HepG2 (cell line): ENCODE data around the gene RGS14. TPM values are rescaled to one million over a fixed set of nuclear protein-coding genes. Genes with fewer than 3 reads are reported as not detected.

ENCODE experiments used
- ATAC-seq: fragments of 200-7000 bp; cut with Tn5 transposase; 3 replicates; pipeline ENCODE4 v1.9.1; 2020; ENCODE audit warnings: mild to moderate bottlenecking, moderate library complexity
- BruUV-seq: library from RNA; stranded (reverse); fragments of 400-500 nt; replicated peaks from 2 replicates; lab custom pipeline; 2021; lab: Mats Ljungman, UMichigan
- CTCF ChIA-PET: fragments of 300-600 bp; formaldehyde crosslinking; extraction: SDS; loops from one replicate; lab custom pipeline; 2021; ENCODE audit warnings: low total read pairs, inconsistent platforms, low intra/inter-chr PET ratio; lab: Yijun Ruan, JAX
- POLR2A ChIA-PET: fragments of 350-600 bp; sonication (Branson Sonifier 250); formaldehyde crosslinking; loops from one replicate; lab custom pipeline; 2020; ENCODE audit warnings: antibody characterized with exemption, inconsistent platforms; lab: Yijun Ruan, JAX
- DNase-seq: peaks from one replicate; pipeline ENCODE4 v3.0.0-alpha.2; 2015; ENCODE audit warnings: low spot score
- FAIRE-seq: peaks from 3 replicates; lab custom pipeline; 2011; peaks lifted over from hg19 to GRCh38; lab: Jason Lieb, UNC
- H2AFZ ChIP-seq: one replicate; pipeline ENCODE4 v1.6.1; 2011; ENCODE audit warnings: low read length, inconsistent platforms
- H3K27ac ChIP-seq: fragments of 300-600 bp; 3 replicates; pipeline ENCODE4 v1.8.0; 2011; ENCODE audit warnings: mixed run types, mild to moderate bottlenecking, mixed read lengths, low read length, inconsistent platforms; ENCODE audit not compliant: insufficient read depth; ENCODE audit errors: extremely low read length
- H3K27me3 ChIP-seq, 2 experiments: fragments of 200-600 bp in 1 of 2; 2 replicates in 1 of 2; 3 replicates in 1 of 2; pipeline versions ENCODE4 v1.6.0 to v1.8.0; 2011; ENCODE audit warnings: low read length in 2 of 2, mild to moderate bottlenecking in 2 of 2, moderate library complexity in 2 of 2, inconsistent platforms in 1 of 2; ENCODE audit not compliant: insufficient read depth in 2 of 2, control insufficient read depth in 1 of 2
- H3K36me3 ChIP-seq, 2 experiments: fragments of 200-600 bp in 1 of 2; replicated peaks in 1 of 2; 2 replicates in 1 of 2; 3 replicates in 1 of 2; pipeline versions ENCODE4 v1.5.1 to v1.8.0; 2011; ENCODE audit warnings: low read length in 2 of 2, inconsistent platforms in 1 of 2; ENCODE audit not compliant: insufficient read depth in 2 of 2, control insufficient read depth in 1 of 2
- H3K4me1 ChIP-seq: 2 replicates; pipeline ENCODE4 v1.5.1; 2012; ENCODE audit warnings: low read length, inconsistent platforms; ENCODE audit not compliant: insufficient read depth
- H3K4me2 ChIP-seq: 2 replicates; pipeline ENCODE4 v1.6.0; 2011; ENCODE audit warnings: low read depth, low read length, inconsistent platforms
- H3K4me3 ChIP-seq, 3 experiments: fragments of 200-600 bp in 1 of 3; sonication (generic), shearing (Covaris generic) in 1 of 3; replicated peaks in 1 of 3; 2 replicates each; pipeline ENCODE4 v1.5.1; 2011 to 2016; ENCODE audit warnings: low read length in 3 of 3, inconsistent platforms in 2 of 3, low read depth in 2 of 3, mild to moderate bottlenecking in 2 of 3, control low read depth in 1 of 3, mixed read lengths in 1 of 3; ENCODE audit not compliant: insufficient read depth in 1 of 3
- H3K79me2 ChIP-seq: one replicate; pipeline ENCODE4 v1.6.1; 2011; ENCODE audit warnings: low read length, inconsistent platforms; ENCODE audit not compliant: insufficient read depth
- H3K9ac ChIP-seq: 2 replicates; pipeline ENCODE4 v1.6.0; 2011; ENCODE audit warnings: mild to moderate bottlenecking, low read depth, low read length, inconsistent platforms; ENCODE audit not compliant: insufficient read depth
- H3K9me3 ChIP-seq: 2 replicates; pipeline ENCODE4 v1.5.1; 2012; ENCODE audit warnings: mild to moderate bottlenecking, low read length
- H4K20me1 ChIP-seq: 2 replicates; pipeline ENCODE4 v1.6.0; 2011; ENCODE audit warnings: inconsistent platforms, mild to moderate bottlenecking, low read length, moderate library complexity; ENCODE audit not compliant: insufficient read depth
- GABPA ChIP-seq, 2 experiments: IDR thresholded peaks; 2 replicates each; pipeline ENCODE4 v1.6.1; 2011 to 2016; ENCODE audit warnings: low read depth in 2 of 2, low read length in 1 of 2, missing biosample characterization in 1 of 2, missing genetic modification characterization in 1 of 2
- GLI4 ChIP-seq: sonication (generic); formaldehyde crosslinking; IDR thresholded peaks from 2 replicates; pipeline ENCODE4 v1.5.1; 2020; ENCODE audit warnings: missing genetic modification reagents, mild to moderate bottlenecking, moderate library complexity, borderline replicate concordance
- GTF3A ChIP-seq: sonication (generic); formaldehyde crosslinking; conservative IDR thresholded peaks from 2 replicates; pipeline ENCODE4 v1.4.0; 2020; ENCODE audit warnings: mild to moderate bottlenecking, missing genetic modification reagents
- HOXA7 ChIP-seq: sonication (generic); formaldehyde crosslinking; IDR thresholded peaks from 2 replicates; pipeline ENCODE4 v1.8.1; 2022; ENCODE audit warnings: mild to moderate bottlenecking, missing genetic modification reagents, moderate library complexity
- IRX3 ChIP-seq: sonication (generic); formaldehyde crosslinking; IDR thresholded peaks from 2 replicates; pipeline ENCODE4 v1.8.1; 2023; ENCODE audit warnings: mild to moderate bottlenecking, low read depth, missing genetic modification reagents, borderline replicate concordance
- MTA1 ChIP-seq: sonication (generic); formaldehyde crosslinking; IDR thresholded peaks from 2 replicates; pipeline ENCODE4 v1.4.0; 2020; ENCODE audit warnings: missing genetic modification reagents, mild to moderate bottlenecking, borderline replicate concordance
- RBAK ChIP-seq: sonication (generic); formaldehyde crosslinking; IDR thresholded peaks from 2 replicates; pipeline ENCODE4 v1.5.1; 2020; ENCODE audit warnings: mild to moderate bottlenecking, missing genetic modification reagents
- SIX4 ChIP-seq: sonication (generic); formaldehyde crosslinking; IDR thresholded peaks from 2 replicates; pipeline ENCODE4 v1.4.0; 2020; ENCODE audit warnings: missing genetic modification reagents
- TMF1 ChIP-seq: sonication (generic); formaldehyde crosslinking; IDR thresholded peaks from 2 replicates; pipeline ENCODE4 v1.8.1; 2022; ENCODE audit warnings: low read depth, missing genetic modification reagents
- ZNF160 ChIP-seq: sonication (generic); formaldehyde crosslinking; IDR thresholded peaks from 2 replicates; pipeline ENCODE4 v1.8.0; 2022; ENCODE audit warnings: mild to moderate bottlenecking, inconsistent platforms, missing genetic modification reagents
- ZNF24 ChIP-seq: fragments of 450-650 bp; IDR thresholded peaks from 2 replicates; pipeline ENCODE4 v1.6.1; 2017; ENCODE audit warnings: antibody characterized with exemption, mild to moderate bottlenecking
- ZNF562 ChIP-seq: sonication (generic); formaldehyde crosslinking; IDR thresholded peaks from 2 replicates; pipeline ENCODE4 v1.8.0; 2022; ENCODE audit warnings: missing genetic modification reagents, borderline replicate concordance
- ZNF619 ChIP-seq: sonication (generic); formaldehyde crosslinking; IDR thresholded peaks from 2 replicates; pipeline ENCODE4 v1.4.0; 2020; ENCODE audit warnings: mild to moderate bottlenecking, missing genetic modification reagents
- ZNF747 ChIP-seq: sonication (generic); formaldehyde crosslinking; IDR thresholded peaks from 2 replicates; pipeline ENCODE4 v1.8.1; 2023; ENCODE audit warnings: missing genetic modification reagents, mild to moderate bottlenecking, borderline replicate concordance
- ZNF792 ChIP-seq: IDR thresholded peaks from 2 replicates; pipeline ENCODE4 v1.6.1; 2016
- WGBS: methylation state at CpG from one replicate; pipeline ENCODE4 v1.1.6; 2017; ENCODE audit warnings: low lambda C conversion rate; 5-methylcytosine and 5-hydroxymethylcytosine counted together
- in situ Hi-C: cut with HindIII; loops from 2 replicates; pipeline ENCODE4 v1.10.0; 2017; ENCODE audit warnings: low pct_unique_long_range_greater_than_20kb; ENCODE audit not compliant: extremely low pct_ligation_motif_present
- intact Hi-C: fragments of 100-400 bp; cut with micrococcal nuclease; formaldehyde crosslinking; loops from one replicate; pipeline ENCODE4 v1.10.0; 2022; ENCODE audit not compliant: unreplicated experiment
- polyA plus RNA-seq, 8 experiments: library from polyadenylated mRNA; depleted of rRNA in 3 of 8; stranded (reverse) in 7 of 8; unstranded in 1 of 8; fragments of >200 nt; fragmentation: Illumina TruSeq in 4 of 8; extraction: Trizol in 4 of 8; gene quantifications; 2 replicates each; pipeline versions ENCODE4 v1.2.1 to v1.2.3, GENCODE V29; 2011 to 2016; ENCODE audit warnings: low read depth in 4 of 8, missing spikeins in 1 of 8, mixed read lengths in 1 of 8; ENCODE audit not compliant: insufficient read depth in 1 of 8
- total RNA-seq, 5 experiments: library from RNA; depleted of rRNA; stranded (reverse); fragments of >200 nt; fragmentation: Illumina TruSeq; extraction: Trizol; gene quantifications; 2 replicates each; pipeline ENCODE4 v1.2.3, GENCODE V29; 2016; ENCODE audit warnings: low read depth in 1 of 5
- TF ChIP-seq, protein P1 (sequence below): sonication (generic); formaldehyde crosslinking; IDR thresholded peaks from 2 replicates; pipeline ENCODE4 v1.5.1; 2020; ENCODE audit warnings: mild to moderate bottlenecking, moderate library complexity, missing genetic modification reagents

RGS14 gene
- total and polyA plus RNA-seq, 2 of the 13 experiments (the other 11 are each of a cell fraction or from before 2014, with no cell fraction given) = 11.1 to 17.2 TPM

DNA sequence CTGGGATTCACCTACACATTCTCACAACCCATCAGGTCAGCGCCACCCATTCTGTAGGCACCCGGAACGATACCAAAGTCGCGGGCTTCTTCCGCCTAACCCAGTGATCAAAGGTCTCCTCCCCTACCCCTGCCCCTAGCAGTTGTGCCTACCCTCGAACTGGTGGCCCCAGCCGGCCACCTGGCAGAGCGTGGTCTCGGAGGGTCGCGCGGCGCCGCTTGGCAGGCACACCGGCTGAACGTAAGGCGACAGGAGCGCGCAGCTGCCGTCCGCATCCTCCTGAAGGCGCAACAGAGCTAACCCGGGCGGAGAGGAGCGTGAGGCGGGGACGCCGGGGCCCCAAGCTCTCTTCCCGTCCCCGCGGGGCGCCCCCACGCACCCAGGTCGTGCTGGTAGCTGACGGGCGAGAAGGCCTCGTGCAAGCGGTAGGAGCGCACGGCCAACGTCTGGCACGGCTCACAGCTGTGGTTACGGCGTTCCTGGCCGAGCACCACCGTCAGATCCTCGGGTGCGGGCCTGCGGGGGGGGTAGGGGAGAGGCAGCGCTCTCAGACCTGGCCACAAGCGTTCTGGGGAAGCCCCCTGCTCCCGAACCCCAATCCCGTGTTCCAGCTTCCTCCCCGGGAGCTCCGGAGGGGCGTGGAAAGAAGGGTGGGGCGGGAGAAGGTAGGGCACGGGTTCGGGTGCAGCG is 45.5 kb downstream of the RGS14 start (continued):
- TF ChIP-seq, protein P1, sequence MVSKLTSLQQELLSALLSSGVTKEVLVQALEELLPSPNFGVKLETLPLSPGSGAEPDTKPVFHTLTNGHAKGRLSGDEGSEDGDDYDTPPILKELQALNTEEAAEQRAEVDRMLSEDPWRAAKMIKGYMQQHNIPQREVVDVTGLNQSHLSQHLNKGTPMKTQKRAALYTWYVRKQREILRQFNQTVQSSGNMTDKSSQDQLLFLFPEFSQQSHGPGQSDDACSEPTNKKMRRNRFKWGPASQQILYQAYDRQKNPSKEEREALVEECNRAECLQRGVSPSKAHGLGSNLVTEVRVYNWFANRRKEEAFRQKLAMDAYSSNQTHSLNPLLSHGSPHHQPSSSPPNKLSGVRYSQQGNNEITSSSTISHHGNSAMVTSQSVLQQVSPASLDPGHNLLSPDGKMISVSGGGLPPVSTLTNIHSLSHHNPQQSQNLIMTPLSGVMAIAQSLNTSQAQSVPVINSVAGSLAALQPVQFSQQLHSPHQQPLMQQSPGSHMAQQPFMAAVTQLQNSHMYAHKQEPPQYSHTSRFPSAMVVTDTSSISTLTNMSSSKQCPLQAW (CRISPR knock-in tag) = no peak
- TF ChIP-seq ZNF619 (CRISPR knock-in tag) = no peak
- TF ChIP-seq GTF3A = no peak
- no peak for TF ChIP-seq SIX4 (CRISPR knock-in tag)
- no peak for TF ChIP-seq HOXA7 (CRISPR knock-in tag)

DNA sequence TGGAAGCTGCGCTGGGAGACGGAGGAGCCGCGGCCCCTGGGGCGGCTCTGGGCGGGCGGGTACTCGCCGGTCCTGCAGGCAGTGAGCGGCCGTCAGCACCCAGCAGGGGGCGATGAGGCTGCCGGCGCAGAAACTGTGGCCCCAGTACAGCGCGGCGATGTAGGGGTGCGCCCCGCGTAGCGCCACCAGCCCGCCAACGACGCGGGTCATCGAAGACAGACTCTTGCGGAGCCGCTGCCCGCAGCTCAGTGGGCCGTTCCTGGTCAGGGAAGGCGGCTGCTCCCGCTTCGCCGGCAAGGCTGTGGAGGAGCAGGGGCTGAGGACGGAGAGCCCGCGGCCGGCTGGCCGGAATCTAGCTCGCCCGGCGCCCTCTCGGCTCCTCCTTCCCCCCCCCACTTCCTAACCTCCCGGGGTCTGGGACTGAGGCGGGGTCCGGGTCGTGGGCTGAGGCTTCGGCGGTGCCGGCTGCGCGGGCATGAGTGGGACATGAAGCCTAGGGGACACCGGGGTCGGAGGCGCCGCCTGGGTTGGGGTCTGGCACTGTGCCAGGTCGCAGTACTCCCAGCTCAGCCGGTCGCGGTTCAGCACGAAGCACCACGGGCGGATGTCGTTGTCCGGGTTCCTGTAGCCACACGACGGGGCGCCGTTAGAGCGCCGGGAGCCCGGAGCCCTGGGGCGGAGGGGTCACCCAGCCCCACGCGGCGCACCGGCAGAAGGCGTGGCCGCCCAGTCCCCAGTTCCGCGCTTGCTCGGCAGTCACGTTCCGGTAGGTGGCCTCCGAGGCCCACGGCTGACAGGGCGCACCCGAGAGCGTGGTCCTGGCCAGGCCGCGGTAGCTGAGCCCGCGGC is 46.3 kb downstream of the RGS14 start:
- no peak for FAIRE-seq
- Histone ChIP-seq H3K9me3 (no peaks in the 10 kb centered on the region), H3K9ac (peak overlapping the region; percentile 39; the same call in 1 of the 2 replicates), H3K4me1 (peaks cover 20% of the 10 kb centered on the region), H3K4me2 (peak overlapping the region; percentile 71), H3K79me2 (no peaks in the 10 kb centered on the region), H4K20me1 (no peaks in the 10 kb centered on the region), H3K27ac (no peak overlapping the region), H3K4me3 (peak overlapping the region; percentile 30 to 70 (median 59); a peak in 5 of 6 replicates), H2AFZ (no peak overlapping the region), H3K27me3 (no peaks in the 10 kb centered on the region), H3K36me3 (no peaks in the 10 kb centered on the region)
- in situ Hi-C loops (no loop called here), intact Hi-C loops (loop anchor here (1.0 kb wide), 1 partner anchor 50 kb away; no protein-coding TSS in a partner anchor)
- ATAC-seq = peak; percentile 91
- WGBS = 50% methylated on average over 6 of the region's 93 CpGs
- CTCF ChIA-PET = interaction anchor here (0.6 to 2.3 kb wide), 4 partner anchors 22 to 97 kb away, joined by 3 to 35 read pairs (median 3); partner anchors contain the start of gene GRK6
- POLR2A ChIA-PET = interaction anchor here (0.5 to 3.3 kb wide), 11 partner anchors 21 to 94 kb away, joined by 3 to 19 read pairs (median 4); partner anchors contain the start of genes GRK6, PDLIM7 and PRR7
- DNase-seq = no peak
- no TSS peak for BruUV-seq
- TF ChIP-seq GABPA (IDR thresholded peaks at IDR 0.05; ENCODE audit: low read depth, low read length) (no peak), GABPA (CRISPR knock-in tag; IDR thresholded peaks at IDR 0.05; ENCODE audit: low read depth) (no peak), ZNF562 (CRISPR knock-in tag) (no peak), MTA1 (no peak), IRX3 (CRISPR knock-in tag) (no peak), ZNF747 (CRISPR knock-in tag) (no peak), ZNF792 (CRISPR knock-in tag) (no peak), ZNF160 (CRISPR knock-in tag) (no peak), RBAK (CRISPR knock-in tag) (no peak), TMF1 (CRISPR knock-in tag) (0 out of 2 replicates have a peak, but pooled peaks have one; percentile 17), GLI4 (CRISPR knock-in tag) (no peak), ZNF24 (no peak)
